Tibial artery (tissue), 4 donors: Measurements from ENCODE around the gene MIGA2.
A peak's percentile ranks its signal among the peaks of the same experiment; 100 is the strongest.

Experiments used
- DNase-seq, 2 donors: peaks; one replicate each; pipeline ENCODE4 v3.0.0-alpha.2; 2019
- H3K27ac ChIP-seq, 2 donors: fragments of 200-600 bp; sonication (generic) in 1 of 2; 1 replicate in 1 of 2; 2 replicates in 1 of 2; pipeline ENCODE4 v1.5.1; 2018 to 2019; ENCODE audit warnings: mild to moderate bottlenecking in 1 of 2
- H3K27me3 ChIP-seq, 2 donors: fragments of 200-600 bp; sonication (generic) in 1 of 2; one replicate each; pipeline versions ENCODE4 v1.5.1 to v1.6.0; 2016 to 2019
- H3K36me3 ChIP-seq, 3 donors: fragments of 200-600 bp; sonication (generic) in 2 of 3; one replicate each; pipeline ENCODE4 v1.5.1; 2016 to 2019; ENCODE audit warnings: mild to moderate bottlenecking in 2 of 3
- H3K4me1 ChIP-seq, 4 donors: fragments of 200-600 bp; sonication (generic) in 2 of 4; 1 replicate in 3 of 4; 2 replicates in 1 of 4; pipeline ENCODE4 v1.5.1; 2016 to 2019
- H3K4me3 ChIP-seq, 2 donors: fragments of 200-600 bp; sonication (generic) in 1 of 2; 1 replicate in 1 of 2; 2 replicates in 1 of 2; pipeline ENCODE4 v1.5.1; 2018 to 2019; ENCODE audit warnings: mild to moderate bottlenecking in 2 of 2
- H3K9me3 ChIP-seq, 3 donors: fragments of 200-600 bp; sonication (generic) in 1 of 3; one replicate each; pipeline ENCODE4 v1.5.1; 2016 to 2019
- intact Hi-C: fragments of 100-400 bp; cut with DNase I; formaldehyde crosslinking; loops from one replicate; pipeline ENCODE4 v1.15.0; 2023; ENCODE audit warnings: low total_unique reads
- TF ChIP-seq, protein P1 (sequence below), 2 experiments: fragments of 200-600 bp in 1 of 2; fragments of 450-650 bp in 1 of 2; IDR thresholded peaks; one replicate each; pipeline ENCODE4 v1.5.1; 2017 to 2019; ENCODE audit warnings: antibody characterized with exemption in 2 of 2, mild to moderate bottlenecking in 1 of 2, moderate library complexity in 1 of 2

The MIGA2 gene

DNA sequence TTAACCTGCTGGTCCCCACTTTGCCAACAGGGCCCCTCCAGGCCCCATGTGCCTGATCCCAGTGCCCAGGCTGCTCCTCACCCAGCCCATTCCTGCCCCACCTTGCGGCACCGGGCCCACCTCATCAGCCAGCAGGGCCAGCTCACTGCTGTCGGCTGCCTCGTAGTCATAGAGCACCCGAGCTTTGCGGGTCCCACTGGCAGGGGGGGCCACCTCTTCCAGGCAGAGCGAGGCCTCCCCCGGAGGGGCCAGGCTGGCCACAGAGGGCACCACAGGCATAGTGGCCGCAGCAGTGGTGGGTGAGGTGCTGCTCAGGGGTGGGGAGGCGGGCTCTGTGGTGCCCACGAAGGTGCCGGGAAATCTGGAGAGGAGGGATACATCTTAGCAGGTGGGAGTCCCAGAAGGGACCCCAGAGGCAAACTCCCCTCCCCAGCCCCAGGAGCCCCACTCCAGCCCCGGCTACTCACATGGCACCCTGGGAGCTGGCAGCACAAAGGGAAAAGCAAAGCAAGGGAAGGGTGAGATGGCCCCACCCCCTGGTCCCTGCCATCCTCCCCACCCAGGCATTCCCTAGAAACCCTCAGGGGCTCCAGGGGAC is 27.3 kb upstream of the MIGA2 start:
- TF ChIP-seq, protein P1, sequence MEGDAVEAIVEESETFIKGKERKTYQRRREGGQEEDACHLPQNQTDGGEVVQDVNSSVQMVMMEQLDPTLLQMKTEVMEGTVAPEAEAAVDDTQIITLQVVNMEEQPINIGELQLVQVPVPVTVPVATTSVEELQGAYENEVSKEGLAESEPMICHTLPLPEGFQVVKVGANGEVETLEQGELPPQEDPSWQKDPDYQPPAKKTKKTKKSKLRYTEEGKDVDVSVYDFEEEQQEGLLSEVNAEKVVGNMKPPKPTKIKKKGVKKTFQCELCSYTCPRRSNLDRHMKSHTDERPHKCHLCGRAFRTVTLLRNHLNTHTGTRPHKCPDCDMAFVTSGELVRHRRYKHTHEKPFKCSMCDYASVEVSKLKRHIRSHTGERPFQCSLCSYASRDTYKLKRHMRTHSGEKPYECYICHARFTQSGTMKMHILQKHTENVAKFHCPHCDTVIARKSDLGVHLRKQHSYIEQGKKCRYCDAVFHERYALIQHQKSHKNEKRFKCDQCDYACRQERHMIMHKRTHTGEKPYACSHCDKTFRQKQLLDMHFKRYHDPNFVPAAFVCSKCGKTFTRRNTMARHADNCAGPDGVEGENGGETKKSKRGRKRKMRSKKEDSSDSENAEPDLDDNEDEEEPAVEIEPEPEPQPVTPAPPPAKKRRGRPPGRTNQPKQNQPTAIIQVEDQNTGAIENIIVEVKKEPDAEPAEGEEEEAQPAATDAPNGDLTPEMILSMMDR (IDR thresholded peaks at IDR 0.05), result no peak
- Histone ChIP-seq H3K4me3 (no peak overlapping the region), H3K27ac (peak overlapping the region in 1 of 2 donors; percentile 73), H3K27me3 (no peaks in the 10 kb centered on the region), H3K4me1 (peaks cover 0 to 28% (median 23%) of the 10 kb centered on the region in 4 donors), H3K36me3 (peaks cover 43 to 95% (median 78%) of the 10 kb centered on the region in 3 donors), H3K9me3 (no peaks in the 10 kb centered on the region)
- intact Hi-C loops, result no loop called here
- no peak for DNase-seq

GRCh38 chr9:129009584-129010141 is 26.8 kb upstream of the MIGA2 start:
- H3K4me3 ChIP-seq, result no peak overlapping the region
- TF ChIP-seq, protein P1 (IDR thresholded peaks at IDR 0.05), result no peak
- H3K27ac ChIP-seq, result no peak overlapping the region
- intact Hi-C loops, result no loop called here
- no peak for DNase-seq
- H3K9me3 ChIP-seq, result no peaks in the 10 kb centered on the region
- H3K4me1 ChIP-seq, result peaks cover 0 to 28% (median 23%) of the 10 kb centered on the region in 4 donors
- peaks cover 48 to 96% (median 83%) of the 10 kb centered on the region in 3 donors for H3K36me3 ChIP-seq
- H3K27me3 ChIP-seq, result no peaks in the 10 kb centered on the region

- no peak overlapping the region for H3K4me3 ChIP-seq
- no peaks in the 10 kb centered on the region for H3K27me3 ChIP-seq
- intact Hi-C loops, result no loop called here
- TF ChIP-seq, protein P1 (IDR thresholded peaks at IDR 0.05), result no peak
- no peaks in the 10 kb centered on the region for H3K9me3 ChIP-seq
- peaks cover 48 to 96% (median 76%) of the 10 kb centered on the region in 3 donors for H3K36me3 ChIP-seq
- no peak overlapping the region for H3K27ac ChIP-seq
- H3K4me1 ChIP-seq, result peaks cover 0 to 28% (median 23%) of the 10 kb centered on the region in 4 donors
- no peak for DNase-seq
These were observed 26.0 kb upstream of the MIGA2 start for GRCh38 chr9:129010267-129010975.

GRCh38 chr9:129011170-129011569 is 25.3 kb upstream of the MIGA2 start:
- H3K4me1 ChIP-seq, result peaks cover 0 to 25% (median 23%) of the 10 kb centered on the region in 4 donors
- no peak overlapping the region for H3K4me3 ChIP-seq
- no peaks in the 10 kb centered on the region for H3K9me3 ChIP-seq
- H3K27ac ChIP-seq, result no peak overlapping the region
- intact Hi-C loops, result no loop called here
- H3K36me3 ChIP-seq, result peaks cover 50 to 94% (median 71%) of the 10 kb centered on the region in 3 donors
- no peaks in the 10 kb centered on the region for H3K27me3 ChIP-seq
- TF ChIP-seq, protein P1 (IDR thresholded peaks at IDR 0.05), result no peak
- DNase-seq, result no peak

DNA sequence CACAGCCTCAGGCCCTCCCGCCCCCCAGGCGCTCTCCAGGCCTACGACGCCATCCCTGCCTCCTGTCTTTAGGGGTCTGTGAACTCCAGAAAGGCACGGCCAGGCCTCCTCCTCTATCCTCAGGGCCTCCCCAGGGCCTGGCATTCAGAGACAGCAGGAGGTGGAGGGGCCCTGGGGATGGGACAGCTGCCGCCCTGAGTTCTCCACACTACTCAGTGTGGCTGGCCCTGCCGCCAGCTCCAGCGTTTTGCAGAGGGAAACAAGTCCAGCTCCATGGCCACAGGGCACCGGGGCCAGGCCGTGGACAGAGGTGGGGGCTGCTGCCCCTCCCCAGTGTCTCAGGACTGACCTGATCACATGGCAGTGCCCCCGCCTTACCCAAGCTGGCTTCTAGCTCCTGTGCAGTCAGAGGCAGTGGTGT is 24.7 kb upstream of the MIGA2 start:
- Histone ChIP-seq H3K9me3 (no peaks in the 10 kb centered on the region), H3K27me3 (no peaks in the 10 kb centered on the region), H3K27ac (no peak overlapping the region), H3K4me1 (peaks cover 0 to 19% (median 18%) of the 10 kb centered on the region in 4 donors), H3K36me3 (peaks cover 50 to 89% (median 71%) of the 10 kb centered on the region in 3 donors), H3K4me3 (no peak overlapping the region)
- TF ChIP-seq, protein P1 (IDR thresholded peaks at IDR 0.05), result no peak
- intact Hi-C loops, result no loop called here
- no peak for DNase-seq
